Astrocyte of the cerebellum (primary cell): Measurements from ENCODE around the gene SNX13.

Experiments
- DNase-seq: peaks from one replicate; pipeline ENCODE4 v3.0.0-alpha.2; 2011; ENCODE audit warnings: low read depth
- H3K4me3 ChIP-seq: 2 replicates; pipeline ENCODE4 v1.5.1; 2011; ENCODE audit warnings: mild to moderate bottlenecking, low read depth, low read length, moderate library complexity
- CTCF ChIP-seq: IDR thresholded peaks from 2 replicates; pipeline ENCODE4 v1.5.1; 2012; ENCODE audit warnings: low read length, low read depth, moderate library complexity, mild to moderate bottlenecking; ENCODE audit errors: missing control alignments
- in situ Hi-C: cut with HindIII; loops from 2 replicates; pipeline ENCODE4 v1.10.0; 2017; ENCODE audit warnings: low sequenced_read_pairs

The SNX13 gene

GRCh38 chr7:17771901-17772408, 168.3 kb downstream of the SNX13 start:
- in situ Hi-C loops = no loop called here
- H3K4me3 ChIP-seq = no peak overlapping the region
- no peak for DNase-seq
- TF ChIP-seq CTCF = no peak

GRCh38 chr7:17770710-17771375, 169.5 kb downstream of the SNX13 start:
- no peak for TF ChIP-seq CTCF
- in situ Hi-C loops = no loop called here
- no peak overlapping the region for H3K4me3 ChIP-seq
- no peak for DNase-seq

- no peak overlapping the region for H3K4me3 ChIP-seq
- TF ChIP-seq CTCF = peak; percentile 88
- DNase-seq = peak; percentile 66
- in situ Hi-C loops = no loop called here
Measured at GRCh38 chr7:17769918-17770317, 170.4 kb downstream of the SNX13 start.

GRCh38 chr7:17758008-17758407, 182.3 kb downstream of the SNX13 start:
- in situ Hi-C loops = no loop called here
- no peak for TF ChIP-seq CTCF
- DNase-seq = no peak
- H3K4me3 ChIP-seq = no peak overlapping the region

- in situ Hi-C loops = no loop called here
- no peak overlapping the region for H3K4me3 ChIP-seq
- DNase-seq = no peak
- no peak for TF ChIP-seq CTCF
Measured at GRCh38 chr7:17746020-17746530, 194.2 kb downstream of the SNX13 start.

GRCh38 chr7:17745610-17746009, 194.7 kb downstream of the SNX13 start:
- in situ Hi-C loops = no loop called here
- no peak overlapping the region for H3K4me3 ChIP-seq
- TF ChIP-seq CTCF = no peak
- no peak for DNase-seq
